ENCODE data around the gene IGBP1. TPM values are rescaled to one million over a fixed set of nuclear protein-coding genes. Genes with fewer than 3 reads are reported as not detected.

The IGBP1 gene
- total RNA-seq, 1 experiment from 2014 or later = 43.0 TPM

Other genes with a start within 250 kb of the IGBP1 start
- gene AWAT2, start 83.5 kb upstream of the IGBP1 start, total RNA-seq (2014; rRNA removed) = not detected in 2 replicates
- gene OTUD6A, start 71.0 kb upstream of the IGBP1 start, total RNA-seq (2014; rRNA removed) = not detected in 2 replicates
- not detected in 2 replicates for gene DGAT2L6, start 44.0 kb downstream of the IGBP1 start, total RNA-seq (2014; rRNA removed)
- gene AWAT1, start 101.2 kb downstream of the IGBP1 start, total RNA-seq (2014; rRNA removed) = not detected in 2 replicates
- 0.62 TPM in 1 of 2 replicates, not detected in the other for gene P2RY4, start 126.8 kb downstream of the IGBP1 start, total RNA-seq (2014; rRNA removed)
- gene ARR3, start 134.9 kb downstream of the IGBP1 start, total RNA-seq (2014; rRNA removed) = not detected in 2 replicates
- gene RAB41, start 148.7 kb downstream of the IGBP1 start, total RNA-seq (2014; rRNA removed) = not detected in 2 replicates
- 69.5 and 83.0 TPM in 2 replicates for gene PDZD11, start 156.5 kb downstream of the IGBP1 start, total RNA-seq (2014; rRNA removed)
- 35.8 and 43.5 TPM in 2 replicates for gene KIF4A, start 156.7 kb downstream of the IGBP1 start, total RNA-seq (2014; rRNA removed)

All from PC-3 (cell line).